ENCODE data around the gene ADAM12.

DNA sequence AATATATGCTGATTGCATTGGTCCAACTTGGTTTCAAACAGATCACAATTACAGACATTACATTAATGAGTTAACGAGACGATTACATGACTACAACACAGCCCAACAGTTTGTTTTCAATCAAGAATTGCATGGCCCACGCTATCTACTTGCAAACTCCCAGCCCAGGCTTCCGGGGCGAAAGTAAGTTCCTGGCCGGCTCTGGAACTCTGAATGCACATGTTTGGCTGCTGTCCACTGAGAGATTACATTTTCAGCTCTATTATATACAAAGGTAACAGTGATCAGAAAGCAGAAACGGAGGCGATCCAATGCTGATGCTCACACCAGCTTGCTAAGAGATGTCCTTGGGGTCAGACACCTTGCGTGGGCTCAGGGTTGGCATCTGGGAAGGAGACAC lies 285.6 kb downstream of the ADAM12 start:
- TF ChIP-seq ZNF446 (CRISPR knock-in tag; IDR thresholded peaks at IDR 0.05), result no peak
- TF ChIP-seq, protein P1, sequence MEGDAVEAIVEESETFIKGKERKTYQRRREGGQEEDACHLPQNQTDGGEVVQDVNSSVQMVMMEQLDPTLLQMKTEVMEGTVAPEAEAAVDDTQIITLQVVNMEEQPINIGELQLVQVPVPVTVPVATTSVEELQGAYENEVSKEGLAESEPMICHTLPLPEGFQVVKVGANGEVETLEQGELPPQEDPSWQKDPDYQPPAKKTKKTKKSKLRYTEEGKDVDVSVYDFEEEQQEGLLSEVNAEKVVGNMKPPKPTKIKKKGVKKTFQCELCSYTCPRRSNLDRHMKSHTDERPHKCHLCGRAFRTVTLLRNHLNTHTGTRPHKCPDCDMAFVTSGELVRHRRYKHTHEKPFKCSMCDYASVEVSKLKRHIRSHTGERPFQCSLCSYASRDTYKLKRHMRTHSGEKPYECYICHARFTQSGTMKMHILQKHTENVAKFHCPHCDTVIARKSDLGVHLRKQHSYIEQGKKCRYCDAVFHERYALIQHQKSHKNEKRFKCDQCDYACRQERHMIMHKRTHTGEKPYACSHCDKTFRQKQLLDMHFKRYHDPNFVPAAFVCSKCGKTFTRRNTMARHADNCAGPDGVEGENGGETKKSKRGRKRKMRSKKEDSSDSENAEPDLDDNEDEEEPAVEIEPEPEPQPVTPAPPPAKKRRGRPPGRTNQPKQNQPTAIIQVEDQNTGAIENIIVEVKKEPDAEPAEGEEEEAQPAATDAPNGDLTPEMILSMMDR (CRISPR knock-in tag; IDR thresholded peaks at IDR 0.05), result no peak
- TF ChIP-seq, protein P2, sequence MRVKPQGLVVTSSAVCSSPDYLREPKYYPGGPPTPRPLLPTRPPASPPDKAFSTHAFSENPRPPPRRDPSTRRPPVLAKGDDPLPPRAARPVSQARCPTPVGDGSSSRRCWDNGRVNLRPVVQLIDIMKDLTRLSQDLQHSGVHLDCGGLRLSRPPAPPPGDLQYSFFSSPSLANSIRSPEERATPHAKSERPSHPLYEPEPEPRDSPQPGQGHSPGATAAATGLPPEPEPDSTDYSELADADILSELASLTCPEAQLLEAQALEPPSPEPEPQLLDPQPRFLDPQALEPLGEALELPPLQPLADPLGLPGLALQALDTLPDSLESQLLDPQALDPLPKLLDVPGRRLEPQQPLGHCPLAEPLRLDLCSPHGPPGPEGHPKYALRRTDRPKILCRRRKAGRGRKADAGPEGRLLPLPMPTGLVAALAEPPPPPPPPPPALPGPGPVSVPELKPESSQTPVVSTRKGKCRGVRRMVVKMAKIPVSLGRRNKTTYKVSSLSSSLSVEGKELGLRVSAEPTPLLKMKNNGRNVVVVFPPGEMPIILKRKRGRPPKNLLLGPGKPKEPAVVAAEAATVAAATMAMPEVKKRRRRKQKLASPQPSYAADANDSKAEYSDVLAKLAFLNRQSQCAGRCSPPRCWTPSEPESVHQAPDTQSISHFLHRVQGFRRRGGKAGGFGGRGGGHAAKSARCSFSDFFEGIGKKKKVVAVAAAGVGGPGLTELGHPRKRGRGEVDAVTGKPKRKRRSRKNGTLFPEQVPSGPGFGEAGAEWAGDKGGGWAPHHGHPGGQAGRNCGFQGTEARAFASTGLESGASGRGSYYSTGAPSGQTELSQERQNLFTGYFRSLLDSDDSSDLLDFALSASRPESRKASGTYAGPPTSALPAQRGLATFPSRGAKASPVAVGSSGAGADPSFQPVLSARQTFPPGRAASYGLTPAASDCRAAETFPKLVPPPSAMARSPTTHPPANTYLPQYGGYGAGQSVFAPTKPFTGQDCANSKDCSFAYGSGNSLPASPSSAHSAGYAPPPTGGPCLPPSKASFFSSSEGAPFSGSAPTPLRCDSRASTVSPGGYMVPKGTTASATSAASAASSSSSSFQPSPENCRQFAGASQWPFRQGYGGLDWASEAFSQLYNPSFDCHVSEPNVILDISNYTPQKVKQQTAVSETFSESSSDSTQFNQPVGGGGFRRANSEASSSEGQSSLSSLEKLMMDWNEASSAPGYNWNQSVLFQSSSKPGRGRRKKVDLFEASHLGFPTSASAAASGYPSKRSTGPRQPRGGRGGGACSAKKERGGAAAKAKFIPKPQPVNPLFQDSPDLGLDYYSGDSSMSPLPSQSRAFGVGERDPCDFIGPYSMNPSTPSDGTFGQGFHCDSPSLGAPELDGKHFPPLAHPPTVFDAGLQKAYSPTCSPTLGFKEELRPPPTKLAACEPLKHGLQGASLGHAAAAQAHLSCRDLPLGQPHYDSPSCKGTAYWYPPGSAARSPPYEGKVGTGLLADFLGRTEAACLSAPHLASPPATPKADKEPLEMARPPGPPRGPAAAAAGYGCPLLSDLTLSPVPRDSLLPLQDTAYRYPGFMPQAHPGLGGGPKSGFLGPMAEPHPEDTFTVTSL (CRISPR knock-in tag; IDR thresholded peaks at IDR 0.05; ENCODE audit: borderline replicate concordance), result no peak
- TF ChIP-seq PHF20 (CRISPR knock-in tag; IDR thresholded peaks at IDR 0.05), result no peak
- TF ChIP-seq CBX2 (IDR thresholded peaks at IDR 0.05; ENCODE audit: low read depth, low read length), result no peak
- no peak for TF ChIP-seq CBX2 (CRISPR knock-in tag; IDR thresholded peaks at IDR 0.05; ENCODE audit: low read depth)
